Measurements from ENCODE around the gene RNF212.

The RNF212 gene

DNA sequence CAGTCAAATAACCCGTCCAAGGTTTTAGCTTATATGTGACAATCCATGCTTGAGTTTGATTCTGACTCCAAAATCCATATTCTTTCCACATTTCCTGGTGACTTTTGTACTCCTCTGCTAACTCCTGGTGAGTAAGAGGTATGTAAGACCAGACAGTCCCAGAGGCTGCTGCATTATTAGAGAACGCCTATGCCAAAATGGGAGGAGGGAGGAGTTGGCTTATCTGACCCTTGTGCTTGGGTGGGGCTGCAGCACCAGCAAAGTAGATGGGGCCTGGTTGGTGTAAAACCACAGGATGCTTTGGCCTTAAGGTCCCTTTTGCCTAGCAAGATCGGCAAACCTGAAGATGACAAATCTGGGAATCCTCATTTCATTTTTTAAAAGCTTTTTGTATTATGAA lies 9.1 kb upstream of the RNF212 start:
- H3K9me3 ChIP-seq (ENCODE audit: control insufficient read depth, low read length), result no peaks in the 10 kb centered on the region
- no peak overlapping the region for H3K4me3 ChIP-seq (ENCODE audit: low read depth, low read length)
- H3K4me2 ChIP-seq (ENCODE audit: low read length), result no peak overlapping the region
- no peak overlapping the region for H2AFZ ChIP-seq
- no peaks in the 10 kb centered on the region for H3K36me3 ChIP-seq (ENCODE audit: control insufficient read depth, insufficient read depth, low read length)
- H3K79me2 ChIP-seq, result no peaks in the 10 kb centered on the region
- no peaks in the 10 kb centered on the region for H3K4me1 ChIP-seq
- H3K9ac ChIP-seq, result no peak overlapping the region
- H3K27ac ChIP-seq, result no peak overlapping the region
- TF ChIP-seq, protein P1, sequence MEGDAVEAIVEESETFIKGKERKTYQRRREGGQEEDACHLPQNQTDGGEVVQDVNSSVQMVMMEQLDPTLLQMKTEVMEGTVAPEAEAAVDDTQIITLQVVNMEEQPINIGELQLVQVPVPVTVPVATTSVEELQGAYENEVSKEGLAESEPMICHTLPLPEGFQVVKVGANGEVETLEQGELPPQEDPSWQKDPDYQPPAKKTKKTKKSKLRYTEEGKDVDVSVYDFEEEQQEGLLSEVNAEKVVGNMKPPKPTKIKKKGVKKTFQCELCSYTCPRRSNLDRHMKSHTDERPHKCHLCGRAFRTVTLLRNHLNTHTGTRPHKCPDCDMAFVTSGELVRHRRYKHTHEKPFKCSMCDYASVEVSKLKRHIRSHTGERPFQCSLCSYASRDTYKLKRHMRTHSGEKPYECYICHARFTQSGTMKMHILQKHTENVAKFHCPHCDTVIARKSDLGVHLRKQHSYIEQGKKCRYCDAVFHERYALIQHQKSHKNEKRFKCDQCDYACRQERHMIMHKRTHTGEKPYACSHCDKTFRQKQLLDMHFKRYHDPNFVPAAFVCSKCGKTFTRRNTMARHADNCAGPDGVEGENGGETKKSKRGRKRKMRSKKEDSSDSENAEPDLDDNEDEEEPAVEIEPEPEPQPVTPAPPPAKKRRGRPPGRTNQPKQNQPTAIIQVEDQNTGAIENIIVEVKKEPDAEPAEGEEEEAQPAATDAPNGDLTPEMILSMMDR (IDR thresholded peaks at IDR 0.05), result no peak
- H3K27me3 ChIP-seq (ENCODE audit: control insufficient read depth, insufficient read depth, low read length), result no peaks in the 10 kb centered on the region

DNA sequence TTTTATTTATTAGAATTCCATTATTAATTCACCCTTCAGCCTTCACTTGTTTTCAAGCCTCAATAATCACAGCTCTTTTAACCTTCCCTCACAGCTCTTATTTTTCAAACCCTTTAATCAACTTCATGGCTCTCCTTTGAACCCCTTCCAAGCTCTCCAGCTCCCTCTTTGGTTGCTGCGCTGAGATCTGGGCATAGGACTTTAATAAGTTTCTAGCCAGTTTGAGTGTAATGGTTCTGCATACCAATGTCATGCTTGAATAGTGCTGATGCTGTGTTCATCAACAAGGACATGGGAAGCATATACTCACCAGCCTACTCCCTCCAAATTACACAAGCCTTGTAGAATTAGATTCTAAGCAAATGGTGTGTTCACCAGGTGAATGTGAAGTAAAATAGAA lies 3.5 kb upstream of the RNF212 start:
- Histone ChIP-seq H3K27me3 (ENCODE audit: control insufficient read depth, insufficient read depth, low read length) (peaks cover 3% of the 10 kb centered on the region), H3K9ac (no peak overlapping the region), H3K36me3 (ENCODE audit: control insufficient read depth, insufficient read depth, low read length) (no peaks in the 10 kb centered on the region), H3K4me3 (ENCODE audit: low read depth, low read length) (no peak overlapping the region), H3K79me2 (no peaks in the 10 kb centered on the region), H3K4me2 (ENCODE audit: low read length) (no peak overlapping the region), H3K4me1 (no peaks in the 10 kb centered on the region), H3K9me3 (ENCODE audit: control insufficient read depth, low read length) (no peaks in the 10 kb centered on the region), H3K27ac (no peak overlapping the region), H2AFZ (no peak overlapping the region)
- TF ChIP-seq, protein P1 (IDR thresholded peaks at IDR 0.05), result no peak

DNA sequence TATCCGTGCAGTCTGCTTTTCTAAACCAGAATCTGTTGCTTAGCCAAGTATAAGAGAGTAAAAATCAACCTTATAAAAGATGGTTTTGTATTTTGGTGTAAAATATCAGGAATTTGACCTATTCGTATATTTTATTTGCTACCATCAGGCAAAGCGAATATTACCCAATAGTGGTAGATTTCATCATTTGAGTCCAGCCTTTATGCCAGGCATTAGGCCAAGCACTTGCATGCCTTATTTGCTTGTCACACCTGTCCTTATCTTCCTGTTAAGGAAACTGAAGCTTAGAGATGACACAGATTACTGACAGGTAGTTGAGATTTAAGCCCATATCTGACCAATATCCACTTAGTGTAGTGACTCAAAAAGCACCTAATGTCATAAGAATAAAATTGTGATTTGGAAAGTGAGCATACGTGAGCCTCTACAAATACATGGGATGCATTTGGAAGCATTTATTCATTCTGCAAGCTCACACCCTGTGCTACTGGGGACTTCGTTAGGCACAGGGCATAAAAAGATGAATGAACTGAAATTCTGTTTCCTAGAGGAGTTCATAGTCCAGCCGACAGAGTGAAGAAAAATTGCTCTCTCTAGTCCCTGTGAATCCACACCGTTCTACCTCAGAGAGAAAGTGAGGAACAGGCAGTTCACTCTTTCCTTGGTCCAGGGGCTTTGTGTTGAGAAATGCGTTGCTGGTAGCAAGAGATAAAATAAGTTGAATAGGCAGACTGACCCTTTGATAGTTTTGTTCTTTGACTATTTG lies 2.3 kb upstream of the RNF212 start:
- Histone ChIP-seq H3K4me1 (no peaks in the 10 kb centered on the region), H3K36me3 (ENCODE audit: control insufficient read depth, insufficient read depth, low read length) (no peaks in the 10 kb centered on the region), H3K79me2 (no peaks in the 10 kb centered on the region), H3K9ac (no peak overlapping the region), H2AFZ (no peak overlapping the region), H3K4me2 (ENCODE audit: low read length) (no peak overlapping the region), H3K4me3 (ENCODE audit: low read depth, low read length) (no peak overlapping the region), H3K27ac (no peak overlapping the region), H3K9me3 (ENCODE audit: control insufficient read depth, low read length) (no peaks in the 10 kb centered on the region), H3K27me3 (ENCODE audit: control insufficient read depth, insufficient read depth, low read length) (peaks cover 7% of the 10 kb centered on the region)
- TF ChIP-seq, protein P1 (IDR thresholded peaks at IDR 0.05), result no peak

DNA sequence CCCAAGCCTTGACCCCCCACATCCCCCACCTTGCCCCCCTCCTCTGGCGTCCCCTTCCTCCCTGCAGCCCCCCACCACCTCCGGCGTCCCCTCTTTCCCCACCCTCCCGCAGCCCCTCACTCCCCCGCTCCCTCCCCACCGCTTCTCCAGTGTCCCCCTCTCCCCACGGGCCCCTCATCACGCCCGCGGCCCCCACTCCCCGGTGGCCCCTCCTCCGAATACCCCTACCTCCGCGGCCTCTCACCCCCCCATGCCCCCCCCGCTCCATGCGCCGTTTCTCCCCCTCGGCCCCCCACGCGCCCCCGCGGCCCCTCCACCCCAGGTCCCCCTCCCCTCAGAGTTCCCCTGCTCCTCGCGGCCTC lies 562 bp downstream of the RNF212 start:
- TF ChIP-seq, protein P1 (IDR thresholded peaks at IDR 0.05), result no peak
- no peaks in the 10 kb centered on the region for H3K79me2 ChIP-seq
- no peaks in the 10 kb centered on the region for H3K9me3 ChIP-seq (ENCODE audit: control insufficient read depth, low read length)
- H3K9ac ChIP-seq, result no peak overlapping the region
- H2AFZ ChIP-seq, result no peak overlapping the region
- no peaks in the 10 kb centered on the region for H3K36me3 ChIP-seq (ENCODE audit: control insufficient read depth, insufficient read depth, low read length)
- no peak overlapping the region for H3K4me2 ChIP-seq (ENCODE audit: low read length)
- H3K27ac ChIP-seq, result no peak overlapping the region
- no peaks in the 10 kb centered on the region for H3K4me1 ChIP-seq
- peaks cover 7% of the 10 kb centered on the region for H3K27me3 ChIP-seq (ENCODE audit: control insufficient read depth, insufficient read depth, low read length)
- H3K4me3 ChIP-seq (ENCODE audit: low read depth, low read length), result no peak overlapping the region
